ENCODE measurements around the gene TPP2. TPM values are rescaled to one million over a fixed set of nuclear protein-coding genes. Genes with fewer than 3 reads are reported as not detected.
A peak's percentile ranks its signal among the peaks of the same experiment; 100 is the strongest.

Gene TPP2
- total RNA-seq, 4 donors from 2014 or later: 19.9 to 39.9 (median 25.1) TPM

DNA sequence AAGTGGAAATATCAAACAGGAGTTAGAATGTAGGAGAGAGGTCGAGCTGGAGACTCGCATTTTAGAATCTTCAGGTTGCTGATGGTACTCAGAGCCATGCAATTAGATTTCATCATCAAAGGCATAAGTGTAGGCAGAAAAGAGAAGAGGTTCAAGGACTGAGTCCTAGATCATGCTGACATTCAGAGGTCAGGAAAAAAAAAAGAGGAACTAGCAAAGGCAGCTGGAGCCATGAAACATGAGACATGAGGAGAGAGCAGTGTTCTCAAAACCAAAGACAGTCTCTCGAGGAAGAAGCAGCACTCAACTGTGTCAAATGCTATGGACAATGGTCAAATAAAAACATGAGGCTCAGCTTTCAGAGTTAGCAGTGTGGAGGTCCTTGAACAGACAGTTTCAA lies 12.4 kb upstream of the TPP2 start:
- DNase-seq: no peak
- TF ChIP-seq POLR2A (IDR thresholded peaks at IDR 0.05): no peak
- TF ChIP-seq, protein P1, sequence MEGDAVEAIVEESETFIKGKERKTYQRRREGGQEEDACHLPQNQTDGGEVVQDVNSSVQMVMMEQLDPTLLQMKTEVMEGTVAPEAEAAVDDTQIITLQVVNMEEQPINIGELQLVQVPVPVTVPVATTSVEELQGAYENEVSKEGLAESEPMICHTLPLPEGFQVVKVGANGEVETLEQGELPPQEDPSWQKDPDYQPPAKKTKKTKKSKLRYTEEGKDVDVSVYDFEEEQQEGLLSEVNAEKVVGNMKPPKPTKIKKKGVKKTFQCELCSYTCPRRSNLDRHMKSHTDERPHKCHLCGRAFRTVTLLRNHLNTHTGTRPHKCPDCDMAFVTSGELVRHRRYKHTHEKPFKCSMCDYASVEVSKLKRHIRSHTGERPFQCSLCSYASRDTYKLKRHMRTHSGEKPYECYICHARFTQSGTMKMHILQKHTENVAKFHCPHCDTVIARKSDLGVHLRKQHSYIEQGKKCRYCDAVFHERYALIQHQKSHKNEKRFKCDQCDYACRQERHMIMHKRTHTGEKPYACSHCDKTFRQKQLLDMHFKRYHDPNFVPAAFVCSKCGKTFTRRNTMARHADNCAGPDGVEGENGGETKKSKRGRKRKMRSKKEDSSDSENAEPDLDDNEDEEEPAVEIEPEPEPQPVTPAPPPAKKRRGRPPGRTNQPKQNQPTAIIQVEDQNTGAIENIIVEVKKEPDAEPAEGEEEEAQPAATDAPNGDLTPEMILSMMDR (IDR thresholded peaks at IDR 0.05): no peak
- Histone ChIP-seq H3K27ac (no peak overlapping the region), H3K9me3 (no peaks in the 10 kb centered on the region), H3K36me3 (no peaks in the 10 kb centered on the region), H3K27me3 (peaks cover 0 to 10% (median 0%) of the 10 kb centered on the region in 4 donors), H3K4me1 (no peaks in the 10 kb centered on the region), H3K4me3 (no peak overlapping the region)
- intact Hi-C loops (cut with DNase I): loop anchor here (5.0 to 10.0 kb wide), 2 partner anchors 140 to 263 kb away; partner anchors contain the start of gene ERCC5
- WGBS, 2 donors: 55% methylated on average over 3 of the region's 3 CpGs

DNA sequence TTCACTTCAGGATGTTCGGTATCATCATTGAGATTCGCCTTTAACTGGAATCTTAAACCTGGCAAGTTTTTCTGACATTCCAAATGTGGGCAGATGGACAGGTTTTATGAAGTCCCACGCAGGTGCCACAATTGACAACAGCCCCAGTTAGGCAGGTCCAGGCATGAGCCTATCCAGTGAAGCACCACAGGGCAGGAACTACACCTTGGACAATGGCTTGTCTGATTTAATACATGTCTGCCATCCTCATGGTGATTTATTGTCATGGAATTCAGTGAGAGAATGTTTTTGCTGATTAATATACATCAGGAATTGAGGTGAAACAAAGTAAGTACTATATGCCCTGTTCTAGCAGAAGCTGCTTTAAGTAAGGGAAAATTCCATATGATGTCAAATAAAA lies 10.2 kb upstream of the TPP2 start:
- Histone ChIP-seq H3K9me3 (no peaks in the 10 kb centered on the region), H3K36me3 (no peaks in the 10 kb centered on the region), H3K27me3 (peaks cover 0 to 6% (median 0%) of the 10 kb centered on the region in 4 donors), H3K4me3 (no peak overlapping the region), H3K4me1 (peaks cover 0 to under 1% (median 0%) of the 10 kb centered on the region in 3 donors), H3K27ac (no peak overlapping the region)
- no peak for DNase-seq
- intact Hi-C loops (cut with DNase I): loop anchor here (10.0 kb wide), 1 partner anchor 138 kb away; no protein-coding TSS in a partner anchor
- TF ChIP-seq POLR2A (IDR thresholded peaks at IDR 0.05): no peak
- WGBS, 2 donors: 44 to 71% methylated on average over 2 to 3 of the region's 3 CpGs

DNA sequence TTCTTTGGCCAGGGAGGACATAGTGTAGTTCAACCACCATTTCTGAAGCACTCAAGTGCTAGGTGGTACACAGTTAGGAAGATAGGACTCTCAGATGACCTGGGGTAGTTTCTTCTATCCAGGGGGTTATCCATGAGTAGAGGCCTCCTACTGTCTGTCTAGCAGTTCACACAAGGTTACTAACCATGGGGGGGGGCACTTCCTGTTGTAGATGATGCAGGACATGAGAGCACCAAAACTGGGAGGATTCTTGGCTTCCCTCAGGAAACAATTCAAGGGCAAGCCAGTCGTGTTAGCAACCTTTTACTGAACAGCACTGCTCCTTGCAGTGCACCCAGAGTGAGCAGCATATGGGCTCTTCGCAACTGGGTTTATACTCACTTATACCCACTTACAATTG lies 8.9 kb upstream of the TPP2 start:
- intact Hi-C loops (cut with DNase I): loop anchor here (10.0 kb wide), 1 partner anchor 137 kb away; no protein-coding TSS in a partner anchor
- H3K36me3 ChIP-seq: no peaks in the 10 kb centered on the region
- no peak for DNase-seq
- no peak overlapping the region for H3K27ac ChIP-seq
- TF ChIP-seq, protein P1 (IDR thresholded peaks at IDR 0.05): no peak
- no peak for TF ChIP-seq POLR2A (IDR thresholded peaks at IDR 0.05)
- H3K9me3 ChIP-seq: no peaks in the 10 kb centered on the region
- H3K27me3 ChIP-seq: peaks cover 0 to 4% (median 0%) of the 10 kb centered on the region in 4 donors
- 50 to 63% methylated on average over 2 of the region's 2 CpGs for WGBS, 2 donors
- no peak overlapping the region for H3K4me3 ChIP-seq
- peaks cover 0 to 13% (median 5%) of the 10 kb centered on the region in 3 donors for H3K4me1 ChIP-seq

DNA sequence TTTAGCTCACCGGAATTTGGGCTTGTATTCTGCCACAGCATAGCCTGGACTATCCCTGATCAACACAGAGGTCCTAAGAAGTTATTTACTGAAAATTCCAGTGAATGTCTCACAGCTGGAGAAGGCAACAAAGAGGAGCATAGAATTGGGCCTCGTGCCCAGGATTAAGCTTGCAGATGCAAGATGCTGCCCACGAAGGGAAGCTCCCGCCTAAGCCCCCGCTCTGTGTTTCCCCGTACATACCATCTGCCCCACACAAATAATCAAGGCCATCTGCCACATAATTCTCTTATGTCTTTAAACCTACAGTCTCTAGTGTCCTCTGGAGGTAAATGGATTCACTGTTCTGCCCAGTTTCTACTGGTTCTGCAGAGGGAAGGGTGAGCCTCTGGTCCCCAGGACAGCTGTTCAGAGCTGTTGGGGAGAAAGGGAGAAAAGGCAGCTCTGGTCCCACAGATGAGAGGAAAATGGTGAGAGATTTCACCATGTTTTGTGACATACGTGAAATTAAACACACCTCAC lies 7.4 kb upstream of the TPP2 start:
- intact Hi-C loops (cut with DNase I): loop anchor here (10.0 kb wide), 1 partner anchor 135 kb away; no protein-coding TSS in a partner anchor
- TF ChIP-seq, protein P1 (IDR thresholded peaks at IDR 0.05): no peak
- no peak for TF ChIP-seq POLR2A (IDR thresholded peaks at IDR 0.05)
- no peak for DNase-seq
- no peak overlapping the region for H3K4me3 ChIP-seq
- H3K9me3 ChIP-seq: no peaks in the 10 kb centered on the region
- no peaks in the 10 kb centered on the region for H3K27me3 ChIP-seq
- 70 to 88% methylated on average over 6 to 7 of the region's 7 CpGs for whole genome bisulfite sequencing, 2 donors
- H3K36me3 ChIP-seq: no peaks in the 10 kb centered on the region
- no peak overlapping the region for H3K27ac ChIP-seq
- peaks cover 0 to 16% (median 5%) of the 10 kb centered on the region in 3 donors for H3K4me1 ChIP-seq

DNA sequence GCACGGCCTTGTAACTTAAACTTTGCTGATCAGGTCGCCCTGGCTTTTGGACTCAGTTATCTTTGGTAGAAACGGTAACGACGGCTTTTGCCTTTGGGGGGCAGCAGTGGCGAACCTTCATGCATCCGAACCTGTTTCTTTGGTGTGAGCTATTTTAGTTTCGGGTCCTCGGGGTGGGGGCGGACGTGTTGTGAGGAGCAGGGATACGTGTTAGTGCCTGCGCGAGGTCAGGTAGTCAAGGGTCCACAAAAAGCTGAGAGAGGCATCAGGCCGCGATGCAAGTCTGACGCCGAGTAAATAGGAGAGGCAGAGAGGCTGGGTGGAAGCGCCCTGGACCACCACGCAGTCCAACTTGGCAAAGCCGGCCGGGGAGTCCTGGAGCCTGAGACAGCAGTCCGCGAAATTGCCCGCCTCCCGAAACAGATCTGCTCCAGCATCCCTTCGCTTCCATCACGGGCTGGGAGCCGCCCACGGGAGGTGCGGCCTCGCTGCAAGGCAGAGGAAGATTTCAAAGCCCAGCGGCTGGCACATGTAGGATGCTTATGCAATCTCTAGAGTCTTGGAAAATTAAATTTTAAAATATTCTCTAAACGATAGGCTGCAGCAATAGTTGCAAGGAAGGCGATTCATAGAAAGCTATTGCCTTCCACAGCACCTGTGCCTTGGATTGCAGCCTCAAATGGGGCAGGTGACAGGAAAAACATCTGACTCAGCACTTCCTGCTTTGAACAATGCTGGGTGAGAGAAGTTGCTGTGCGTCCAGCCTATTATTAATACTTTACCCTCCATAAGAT lies 4.6 kb upstream of the TPP2 start:
- peak overlapping the region; percentile 62 to 88 (median 86) for H3K27ac ChIP-seq
- H3K27me3 ChIP-seq: no peaks in the 10 kb centered on the region
- H3K36me3 ChIP-seq: no peaks in the 10 kb centered on the region
- peak overlapping the region; percentile 54 to 75 (median 60) for H3K4me3 ChIP-seq
- no peaks in the 10 kb centered on the region for H3K9me3 ChIP-seq
- 1 to 3% methylated on average over 6 to 28 of the region's 36 CpGs for WGBS, 2 donors
- peaks cover 4 to 31% (median 5%) of the 10 kb centered on the region in 3 donors for H3K4me1 ChIP-seq
- peak; percentile 32 for DNase-seq
- intact Hi-C loops (cut with DNase I): no loop called here
- peak in 1 of 4 donors; percentile 22 for TF ChIP-seq POLR2A (IDR thresholded peaks at IDR 0.05)
- TF ChIP-seq, protein P1 (IDR thresholded peaks at IDR 0.05): peak; percentile 32 to 66 (median 61)

Measured in esophagus squamous epithelium (tissue), 5 donors.